ENCODE results near the gene DAPK2.

GRCh38 chr15:63895194-63895593 is 151.1 kb downstream of the DAPK2 start:
- TF ChIP-seq EZH2phosphoT487 (IDR thresholded peaks at IDR 0.05; ENCODE audit: low read length) (no peak), EZH2 (optimal IDR thresholded peaks at IDR 0.05; ENCODE audit: low read depth, low read length) (no peak)
